Stimulated activated CD4-positive, alpha-beta T cell treated with anti-CD3 and anti-CD28 coated beads, Interleukin-1b, Interleukin-23, amount 100 ng/mL, for 1 hour (primary cell): Measurements from ENCODE around the gene MMD.
"Not testable (repeated sequence)": the region's sequence is repeated elsewhere in the genome, so short reads cannot be mapped to it uniquely, and the experiment has no call there.

ENCODE experiments used
- DNase-seq, 2 donors: peaks; one replicate each; pipeline ENCODE4 v3.0.0-alpha.2; 2020; ENCODE audit warnings: low read depth in 2 of 2

MMD gene

GRCh38 chr17:55391764-55392467 lies 29.7 kb downstream of the MMD start:
- DNase-seq, result no peak

DNA sequence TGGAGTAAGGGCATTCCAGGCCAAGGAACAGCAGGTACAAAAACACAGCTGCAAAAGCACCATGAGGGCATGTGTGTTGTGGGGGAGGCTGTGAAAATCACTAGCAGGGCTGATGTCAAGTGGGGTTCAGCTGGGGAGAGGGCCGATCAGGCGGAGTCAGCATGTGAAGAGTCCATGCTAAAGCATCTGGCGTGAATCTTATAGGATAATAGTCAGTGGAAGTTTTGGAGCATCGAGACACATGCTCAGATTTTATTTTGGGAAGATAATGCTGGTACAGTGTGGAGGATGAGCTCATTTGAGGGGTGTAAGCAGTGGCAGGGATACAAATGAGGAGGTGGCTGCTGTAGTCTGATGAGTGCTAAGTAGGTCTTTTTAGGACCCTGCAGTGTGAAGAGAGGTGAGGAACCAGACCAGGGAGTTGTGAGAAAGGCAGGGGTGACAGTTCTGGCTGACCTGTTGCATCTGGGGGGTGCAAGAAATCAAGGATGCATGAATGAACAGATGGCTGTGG lies 30.3 kb downstream of the MMD start:
- no peak for DNase-seq

DNA sequence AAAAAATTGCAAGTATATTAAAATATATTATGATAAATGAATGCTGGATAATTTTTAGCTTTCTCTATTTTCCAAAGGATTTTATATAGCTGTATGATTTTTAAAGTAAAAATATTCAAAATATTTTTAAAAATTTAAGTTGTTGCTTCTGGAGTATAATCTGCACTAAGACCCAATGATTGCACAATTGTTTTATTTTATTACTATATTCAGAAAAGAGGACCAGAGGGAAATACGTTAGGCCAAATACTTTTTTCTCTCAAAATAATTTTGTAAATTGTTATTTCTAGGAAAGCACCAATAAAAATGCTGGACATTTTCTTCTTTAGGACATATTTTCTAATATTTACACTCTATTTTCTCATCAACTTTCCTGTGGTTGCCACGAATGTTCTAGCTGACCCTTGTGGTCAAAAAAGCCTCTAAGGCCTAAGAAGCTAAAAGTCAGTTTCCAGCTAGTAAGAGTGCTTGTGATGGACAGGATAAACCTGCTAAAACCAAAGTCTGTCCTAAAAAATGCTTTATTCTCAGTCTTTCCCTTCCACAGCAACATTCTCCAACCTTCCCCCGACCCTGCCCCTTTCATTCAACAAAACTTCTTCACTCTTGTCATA lies 31.2 kb downstream of the MMD start:
- DNase-seq, result no peak

- DNase-seq, result not testable (repeated sequence)
These were observed 31.9 kb downstream of the MMD start for GRCh38 chr17:55389715-55390114.

GRCh38 chr17:55388842-55389241 lies 32.8 kb downstream of the MMD start:
- no peak for DNase-seq

DNA sequence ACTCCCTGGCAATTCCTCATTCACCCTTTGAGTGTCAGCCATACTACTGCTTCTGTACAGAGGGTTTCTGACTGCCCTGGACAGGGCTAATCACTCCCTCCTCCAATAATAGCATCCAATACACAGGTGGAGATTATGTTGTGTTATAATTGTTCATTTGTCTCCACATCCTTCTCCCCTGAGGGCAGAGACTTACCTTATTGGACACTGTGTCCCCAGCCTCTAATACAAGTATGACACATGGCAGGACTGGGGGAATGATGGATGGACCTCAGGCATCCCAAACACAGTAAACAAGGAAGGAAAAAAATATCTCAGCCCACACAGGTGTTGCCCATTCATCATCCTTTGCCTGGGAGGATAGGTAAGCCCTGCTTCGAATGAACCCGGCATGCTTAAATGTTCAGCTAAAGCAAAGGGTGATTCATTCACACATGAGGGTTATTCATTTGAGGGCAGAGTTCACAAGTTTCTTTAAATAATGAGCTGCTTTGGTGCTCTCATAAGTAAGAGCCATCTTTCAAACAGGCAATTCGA lies 34.8 kb downstream of the MMD start:
- no peak for DNase-seq

DNA sequence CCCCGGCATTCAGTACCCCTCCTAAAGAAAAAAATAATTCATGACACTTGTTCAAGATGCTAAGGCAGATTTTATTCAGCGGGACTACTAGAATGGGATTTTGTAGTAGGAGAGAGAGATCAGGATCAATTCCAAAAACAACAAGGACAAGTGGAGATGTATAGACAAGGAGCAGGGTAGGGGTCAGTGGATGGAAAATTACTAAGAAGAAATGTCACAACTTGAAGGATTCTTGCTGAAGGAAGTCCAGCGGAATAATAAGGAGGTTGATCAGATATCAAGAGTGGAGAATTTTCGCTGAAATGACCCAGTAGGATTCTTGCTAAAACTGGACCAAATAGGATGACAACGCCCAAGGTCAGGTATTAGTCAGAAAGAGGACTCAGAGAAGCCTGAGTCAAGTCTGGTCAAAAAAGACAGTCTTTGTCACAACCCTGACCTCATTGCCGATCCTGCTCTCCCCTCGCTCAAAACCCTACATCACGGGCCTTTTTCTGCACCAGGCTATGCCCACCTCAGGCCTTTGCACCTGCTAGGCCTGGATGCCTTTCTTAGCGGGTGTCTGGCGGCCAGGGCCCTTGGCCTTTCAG lies 36.9 kb downstream of the MMD start:
- DNase-seq, result no peak

- DNase-seq, result no peak
These were observed 37.6 kb downstream of the MMD start for GRCh38 chr17:55383771-55384642.

DNA sequence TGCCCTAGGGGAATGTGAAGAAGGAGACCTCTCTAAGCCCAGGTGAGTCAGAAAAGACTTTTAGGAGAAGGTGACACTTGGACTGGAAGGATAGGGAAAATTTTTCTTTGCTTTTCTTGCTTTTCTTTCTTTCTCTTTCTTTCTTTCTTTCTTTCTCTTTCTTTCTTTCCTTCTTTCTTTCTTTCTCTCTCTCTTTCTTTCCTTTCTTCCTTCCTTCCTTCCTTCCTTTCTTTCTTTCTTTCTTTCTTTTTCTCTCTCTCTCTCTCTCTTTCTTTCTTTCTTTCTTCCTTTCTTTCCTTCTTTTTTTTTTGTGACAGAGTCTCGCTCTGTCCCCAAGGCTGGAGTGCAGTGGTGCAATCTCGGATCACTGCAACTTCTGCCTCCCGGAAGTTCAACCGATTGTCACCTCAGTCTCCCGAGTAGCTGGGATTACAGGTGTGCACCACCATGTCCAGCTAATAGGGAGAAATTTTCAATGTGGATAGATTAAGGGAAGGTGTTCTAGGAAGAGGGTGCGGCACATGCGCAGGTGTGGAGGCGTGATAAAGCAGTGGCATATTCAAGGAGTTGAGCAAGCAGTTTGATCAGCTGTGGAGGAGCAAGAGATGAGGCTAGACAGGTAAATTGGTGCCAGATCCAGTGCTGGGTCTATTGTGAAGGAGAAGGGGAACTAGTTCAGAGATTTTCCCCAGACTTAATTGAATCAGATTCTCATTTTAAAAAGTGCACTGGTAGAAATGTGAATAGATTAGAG lies 40.4 kb downstream of the MMD start:
- DNase-seq, result no peak

DNA sequence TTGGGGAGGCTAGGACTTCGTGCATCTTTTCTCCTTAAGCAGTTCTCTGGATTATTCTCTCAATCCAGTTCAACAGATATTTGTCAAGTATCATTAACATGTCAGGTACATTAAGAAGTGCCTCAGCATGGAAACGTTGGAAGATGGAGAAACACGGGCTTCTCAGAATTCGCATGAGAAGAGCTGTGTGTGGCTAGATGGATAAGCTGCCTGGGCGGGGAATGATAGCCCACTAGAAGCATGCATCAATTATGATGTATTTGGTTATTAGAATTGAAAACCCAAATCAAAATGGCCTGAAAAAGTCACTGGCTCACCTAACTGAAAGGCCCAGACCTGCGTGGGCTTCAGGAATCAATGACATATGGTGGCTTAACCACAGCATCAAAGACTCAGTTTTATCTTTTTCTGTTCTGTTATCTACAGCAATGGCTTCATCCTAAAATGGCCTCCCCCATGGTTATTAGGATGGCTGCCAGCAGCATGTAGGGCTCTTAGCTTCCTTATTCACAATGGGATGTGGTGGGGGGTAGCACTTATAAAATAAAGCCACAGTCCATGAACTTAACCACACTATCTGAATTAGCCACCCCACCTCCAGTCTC lies 43.9 kb downstream of the MMD start:
- DNase-seq, result no peak

GRCh38 chr17:55368706-55369105 lies 52.9 kb downstream of the MMD start:
- DNase-seq, result no peak

- DNase-seq, result no peak
These were observed 55.6 kb downstream of the MMD start for GRCh38 chr17:55366020-55366481.

DNA sequence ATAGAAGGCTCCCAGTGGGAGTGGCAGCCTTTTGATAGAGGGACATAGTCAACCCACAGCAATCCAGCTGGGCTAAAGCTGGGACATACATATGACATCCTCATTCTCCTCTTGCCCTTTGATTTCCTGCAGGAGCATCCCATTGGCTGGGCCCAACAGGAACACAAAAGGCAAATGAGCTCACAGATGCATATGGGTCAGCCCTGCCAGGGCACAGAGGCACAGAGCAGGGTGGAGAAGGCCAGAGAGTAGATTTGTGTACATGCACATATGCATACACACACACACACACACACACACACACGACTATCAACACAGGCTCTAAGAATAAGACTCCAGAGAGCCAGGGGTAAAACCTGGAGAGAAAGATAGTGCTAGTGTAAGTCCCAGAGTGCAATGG lies 58.6 kb downstream of the MMD start:
- no peak for DNase-seq

- DNase-seq, result no peak
These were observed 60.7 kb downstream of the MMD start for GRCh38 chr17:55360971-55361370.

DNA sequence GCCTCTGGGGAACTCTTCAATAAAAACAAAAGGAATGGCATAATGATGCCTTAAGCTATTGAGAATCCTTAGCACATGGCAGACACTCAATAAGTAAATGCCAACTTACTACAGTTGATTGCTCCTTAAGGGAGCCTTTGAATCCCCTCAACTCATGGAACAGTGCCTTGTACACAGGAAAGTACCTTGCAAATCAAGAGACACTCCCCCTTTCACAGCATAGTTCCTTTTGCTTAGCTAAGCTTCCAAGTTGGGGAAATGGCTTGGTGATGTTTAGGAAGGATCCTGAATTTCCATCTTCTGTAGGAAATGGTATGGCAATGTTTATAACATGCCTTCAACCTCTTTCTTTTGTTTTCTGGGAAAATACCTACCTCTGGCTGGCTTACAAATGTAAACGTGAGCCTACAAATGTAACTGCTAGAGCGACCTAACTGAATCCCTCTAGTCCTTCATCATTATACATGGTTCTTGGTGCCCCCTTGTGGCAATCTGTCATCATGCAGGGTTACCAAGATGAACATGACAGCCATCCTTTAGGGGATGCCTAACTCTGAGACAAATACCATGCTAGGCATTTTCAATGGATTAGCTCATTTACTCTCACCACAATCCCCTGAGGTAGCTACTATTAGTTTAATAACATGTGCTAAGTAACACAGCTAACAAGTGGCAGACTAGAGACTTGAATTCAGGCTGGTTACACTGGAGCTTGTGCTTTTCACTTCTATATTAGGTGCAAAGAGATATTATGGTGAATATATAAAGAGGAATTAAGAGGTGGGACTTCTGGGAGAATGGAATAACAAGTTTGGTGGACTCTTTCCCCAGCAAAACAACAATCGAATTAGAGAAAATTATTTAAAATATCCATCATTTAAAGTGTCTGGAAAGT lies 65.0 kb downstream of the MMD start:
- peak; percentile 25 to 50 for DNase-seq

- DNase-seq, result no peak
These were observed 66.7 kb downstream of the MMD start for GRCh38 chr17:55354941-55355340.

DNA sequence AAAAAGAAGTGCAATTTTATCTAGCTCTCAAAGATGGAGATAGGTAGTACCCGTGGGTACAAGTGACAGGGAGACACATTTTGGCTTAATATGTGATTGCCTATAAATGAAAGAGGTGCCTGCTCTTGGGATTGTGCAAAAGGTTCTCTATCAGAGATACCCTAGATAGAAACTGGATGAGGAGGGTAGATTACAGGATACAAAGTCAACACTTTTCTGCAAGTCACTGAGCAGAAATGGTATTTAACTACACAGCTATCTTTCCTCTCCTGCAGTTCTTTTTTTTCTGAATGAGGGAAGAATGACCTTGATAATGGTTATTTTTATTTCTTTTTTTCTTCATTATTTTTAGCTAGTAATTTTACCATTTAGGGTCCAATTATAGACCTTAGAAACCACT lies 67.6 kb downstream of the MMD start:
- no peak for DNase-seq

- DNase-seq, result no peak
These were observed 70.4 kb downstream of the MMD start for GRCh38 chr17:55351226-55351625.

DNA sequence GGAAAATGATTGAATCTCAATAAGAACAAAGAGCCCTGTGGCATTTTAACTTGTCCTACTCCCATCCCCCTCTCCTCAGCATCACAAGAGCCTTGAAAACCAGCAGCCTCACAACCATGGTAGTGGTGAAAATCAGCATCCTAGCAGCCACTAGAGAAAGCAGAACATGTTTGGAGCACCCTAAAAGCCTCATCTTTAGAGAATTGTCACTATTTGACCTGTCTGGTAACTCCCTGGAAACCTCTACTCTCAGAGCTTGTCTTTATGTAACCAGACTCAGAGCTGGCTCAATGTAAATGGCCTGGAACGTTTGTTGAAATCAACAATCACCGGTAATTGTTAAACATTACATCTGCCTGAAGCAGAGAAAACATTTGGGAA lies 70.8 kb downstream of the MMD start:
- no peak for DNase-seq
